Dedifferentiated amniotic fluid mesenchymal stem cell (primary cell): ENCODE measurements around the gene SPATA20.

Experiments
- DNase-seq: peaks from one replicate; pipeline ENCODE4 v3.0.0-alpha.2; 2016; ENCODE audit errors: extremely low spot score

SPATA20 gene

GRCh38 chr17:50559674-50560184, 12.8 kb downstream of the SPATA20 start:
- DNase-seq, result no peak

- DNase-seq, result peak; percentile 81
These were observed 13.3 kb downstream of the SPATA20 start, which contains the start of gene CACNA1G for GRCh38 chr17:50560185-50560824. Gene CACNA1G (plus strand): TSS chr17:50560715. CDS start chr17:50561460, 745 bp downstream.

- no peak for DNase-seq
These were observed 14.2 kb downstream of the SPATA20 start for GRCh38 chr17:50560931-50561745.

GRCh38 chr17:50561746-50562141, 14.8 kb downstream of the SPATA20 start:
- no peak for DNase-seq

GRCh38 chr17:50562242-50563091, 15.5 kb downstream of the SPATA20 start:
- DNase-seq, result no peak

GRCh38 chr17:50563092-50563511, 16.1 kb downstream of the SPATA20 start:
- no peak for DNase-seq

- DNase-seq, result peak; percentile 77
These were observed 17.9 kb downstream of the SPATA20 start for GRCh38 chr17:50564916-50565315.

- DNase-seq, result no peak
These were observed 18.7 kb downstream of the SPATA20 start for GRCh38 chr17:50565402-50566350.

GRCh38 chr17:50566886-50567285, 19.9 kb downstream of the SPATA20 start:
- no peak for DNase-seq

GRCh38 chr17:50568659-50569058, 21.7 kb downstream of the SPATA20 start:
- DNase-seq, result no peak

- no peak for DNase-seq
These were observed 22.6 kb downstream of the SPATA20 start for GRCh38 chr17:50569592-50569991.

- no peak for DNase-seq
These were observed 23.1 kb downstream of the SPATA20 start for GRCh38 chr17:50570032-50570431.

- DNase-seq, result no peak
These were observed 23.6 kb downstream of the SPATA20 start for GRCh38 chr17:50570528-50570927.

GRCh38 chr17:50571681-50572080, 24.7 kb downstream of the SPATA20 start:
- no peak for DNase-seq

- DNase-seq, result no peak
These were observed 25.6 kb downstream of the SPATA20 start for GRCh38 chr17:50572541-50572940.

- DNase-seq, result no peak
These were observed 27.1 kb downstream of the SPATA20 start for GRCh38 chr17:50573866-50574611.

- DNase-seq, result no peak
These were observed 28.7 kb downstream of the SPATA20 start for GRCh38 chr17:50575581-50576210.

- DNase-seq, result no peak
These were observed 29.9 kb downstream of the SPATA20 start for GRCh38 chr17:50576864-50577263.

- no peak for DNase-seq
These were observed 30.5 kb downstream of the SPATA20 start for GRCh38 chr17:50577451-50577954.
